ENCODE data around the gene NCKAP5.

NCKAP5 gene

GRCh38 chr2:133316557-133316956, 251.7 kb downstream of the NCKAP5 start:
- no peak for DNase-seq

GRCh38 chr2:133315280-133315679, 253.0 kb downstream of the NCKAP5 start:
- no peak for DNase-seq

- no peak for DNase-seq
Observed at GRCh38 chr2:133314795-133315194, 253.5 kb downstream of the NCKAP5 start.

GRCh38 chr2:133312038-133312729, 256.1 kb downstream of the NCKAP5 start:
- no peak for DNase-seq

- DNase-seq, result no peak
Observed at GRCh38 chr2:133306236-133306635, 262.0 kb downstream of the NCKAP5 start.

- DNase-seq, result no peak
Observed at GRCh38 chr2:133304344-133304743, 263.9 kb downstream of the NCKAP5 start.

GRCh38 chr2:133303150-133303549, 265.1 kb downstream of the NCKAP5 start:
- DNase-seq, result no peak

- DNase-seq, result no peak
Observed at GRCh38 chr2:133296401-133296800, 271.9 kb downstream of the NCKAP5 start.

GRCh38 chr2:133293544-133294353, 274.5 kb downstream of the NCKAP5 start:
- no peak for DNase-seq

GRCh38 chr2:133292259-133292658, 276.0 kb downstream of the NCKAP5 start:
- DNase-seq, result no peak

GRCh38 chr2:133287709-133288108, 280.6 kb downstream of the NCKAP5 start:
- no peak for DNase-seq

- no peak for DNase-seq
Observed at GRCh38 chr2:133286326-133286922, 281.8 kb downstream of the NCKAP5 start.

GRCh38 chr2:133273031-133273430, 295.2 kb downstream of the NCKAP5 start:
- DNase-seq, result no peak

- no peak for DNase-seq
Observed at GRCh38 chr2:133271105-133271504, 297.2 kb downstream of the NCKAP5 start.

GRCh38 chr2:133270550-133270949, 297.7 kb downstream of the NCKAP5 start:
- no peak for DNase-seq

GRCh38 chr2:133266926-133267590, 301.2 kb downstream of the NCKAP5 start:
- DNase-seq, result no peak

GRCh38 chr2:133266041-133266925, 302.0 kb downstream of the NCKAP5 start:
- peak in 1 of 5 experiments; percentile 5 for DNase-seq

- no peak for DNase-seq
Observed at GRCh38 chr2:133265432-133265949, 302.8 kb downstream of the NCKAP5 start.

- DNase-seq, result no peak
Observed at GRCh38 chr2:133264989-133265401, 303.3 kb downstream of the NCKAP5 start.

- no peak for DNase-seq
Observed at GRCh38 chr2:133262893-133263292, 305.4 kb downstream of the NCKAP5 start.

GRCh38 chr2:133255360-133255759, 312.9 kb downstream of the NCKAP5 start:
- DNase-seq, result no peak

GRCh38 chr2:133253793-133254192, 314.5 kb downstream of the NCKAP5 start:
- DNase-seq, result no peak

All from T-helper 2 cell (primary cell).